Esophagus muscularis mucosa (tissue), 4 donors: ENCODE results near the gene MNAT1. TPM values are rescaled to one million over a fixed set of nuclear protein-coding genes. Genes with fewer than 3 reads are reported as not detected.
"Not testable (repeated sequence)": the region's sequence is repeated elsewhere in the genome, so short reads cannot be mapped to it uniquely, and the experiment has no call there.

Source experiments
- DNase-seq: peaks from one replicate; pipeline ENCODE4 v3.0.0-alpha.2; 2017; ENCODE audit errors: extremely low spot score
- H3K27ac ChIP-seq, 4 donors: fragments of 200-600 bp; sonication (generic); replicated peaks in 1 of 4; 1 replicate in 3 of 4; 2 replicates in 1 of 4; pipeline ENCODE4 v1.5.1; 2016 to 2019; ENCODE audit warnings: mild to moderate bottlenecking in 1 of 4
- H3K27me3 ChIP-seq, 4 donors: fragments of 200-600 bp; sonication (generic); one replicate each; pipeline versions ENCODE4 v1.5.1 to v1.6.0; 2016 to 2019
- H3K36me3 ChIP-seq, 4 donors: fragments of 200-600 bp; sonication (generic); one replicate each; pipeline ENCODE4 v1.5.1; 2016 to 2019
- H3K4me1 ChIP-seq, 4 donors: fragments of 200-600 bp; sonication (generic); one replicate each; pipeline ENCODE4 v1.5.1; 2016 to 2019
- H3K4me3 ChIP-seq, 4 donors: fragments of 200-600 bp; sonication (generic); 1 replicate in 2 of 4; 2 replicates in 2 of 4; pipeline ENCODE4 v1.5.1; 2016 to 2019; ENCODE audit warnings: mild to moderate bottlenecking in 4 of 4, moderate library complexity in 1 of 4
- H3K9me3 ChIP-seq, 4 donors: fragments of 200-600 bp; sonication (generic); 1 replicate in 3 of 4; 2 replicates in 1 of 4; pipeline ENCODE4 v1.5.1; 2016 to 2019
- CTCF ChIP-seq, 3 experiments: fragments of 200-600 bp in 2 of 3; fragments of 450-650 bp in 1 of 3; sonication (generic) in 2 of 3; IDR thresholded peaks; one replicate each; pipeline ENCODE4 v1.5.1; 2017 to 2019; ENCODE audit warnings: antibody characterized with exemption in 3 of 3, mild to moderate bottlenecking in 2 of 3, moderate library complexity in 1 of 3
- EP300 ChIP-seq: sonication (generic); formaldehyde crosslinking; IDR thresholded peaks from one replicate; pipeline ENCODE4 v1.6.1; 2017; ENCODE audit warnings: antibody characterized with exemption
- POLR2A ChIP-seq: fragments of 450-650 bp; IDR thresholded peaks from one replicate; pipeline ENCODE4 v1.6.1; 2017; ENCODE audit warnings: antibody characterized with exemption, moderate library complexity, mild to moderate bottlenecking, low read depth
- POLR2AphosphoS5 ChIP-seq, 2 donors: sonication (generic); formaldehyde crosslinking; IDR thresholded peaks; one replicate each; pipeline ENCODE4 v1.6.1; 2017; ENCODE audit warnings: antibody characterized with exemption in 2 of 2
- WGBS: methylation state at CpG from one replicate; pipeline ENCODE4 v1.1.5; 2018; 5-methylcytosine and 5-hydroxymethylcytosine counted together
- intact Hi-C: fragments of 100-400 bp; cut with DNase I; formaldehyde crosslinking; loops from one replicate; pipeline ENCODE4 v1.15.1; 2023
- total RNA-seq, 4 donors: library from RNA; depleted of rRNA; stranded (reverse); fragments of >200 nt; gene quantifications; one replicate each; pipeline versions ENCODE4 v1.1.0 to v1.2.1, GENCODE V29; 2016

The MNAT1 gene
- total RNA-seq, 4 donors from 2014 or later = 34.9 to 48.2 (median 38.1) TPM

- Histone ChIP-seq H3K4me3 (no peak overlapping the region), H3K36me3 (no peaks in the 10 kb centered on the region), H3K27ac (no peak overlapping the region), H3K27me3 (no peaks in the 10 kb centered on the region), H3K9me3 (no peaks in the 10 kb centered on the region), H3K4me1 (peaks cover 3 to 21% (median 14%) of the 10 kb centered on the region in 4 donors)
- intact Hi-C loops = no loop called here
- no peak for DNase-seq
- TF ChIP-seq EP300 = no peak
- no peak for TF ChIP-seq POLR2A
- TF ChIP-seq POLR2AphosphoS5 (IDR thresholded peaks at IDR 0.05) = no peak
- no peak for TF ChIP-seq CTCF (IDR thresholded peaks at IDR 0.05)
These were observed 40.7 kb downstream of the MNAT1 start for GRCh38 chr14:60775296-60775695.

- intact Hi-C loops = no loop called here
- TF ChIP-seq EP300 (no peak), POLR2A (no peak)
- no peak overlapping the region for H3K27ac ChIP-seq
- H3K36me3 ChIP-seq = no peaks in the 10 kb centered on the region
- no peaks in the 10 kb centered on the region for H3K9me3 ChIP-seq
- no peaks in the 10 kb centered on the region for H3K27me3 ChIP-seq
- peaks cover 3 to 21% (median 17%) of the 10 kb centered on the region in 4 donors for H3K4me1 ChIP-seq
- no peak overlapping the region for H3K4me3 ChIP-seq
- DNase-seq = no peak
These were observed 43.5 kb downstream of the MNAT1 start for GRCh38 chr14:60777856-60778578.

- H3K4me3 ChIP-seq, intact Hi-C loops, H3K27me3 ChIP-seq, H3K9me3 ChIP-seq, H3K36me3 ChIP-seq, DNase-seq, H3K27ac ChIP-seq: not testable (repeated sequence)
- H3K4me1 ChIP-seq = peaks cover 3 to 21% (median 18%) of the 10 kb centered on the region in 4 donors
- WGBS = 94% methylated on average over 18 of the region's 18 CpGs
These were observed 45.4 kb downstream of the MNAT1 start for GRCh38 chr14:60779745-60780514.

- H3K36me3 ChIP-seq, DNase-seq, intact Hi-C loops, H3K27ac ChIP-seq, H3K27me3 ChIP-seq, H3K9me3 ChIP-seq, H3K4me3 ChIP-seq: not testable (repeated sequence)
- peaks cover 3 to 19% (median 13%) of the 10 kb centered on the region in 4 donors for H3K4me1 ChIP-seq
These were observed 46.0 kb downstream of the MNAT1 start for GRCh38 chr14:60780558-60780957.

GRCh38 chr14:60786905-60787304 is 52.3 kb downstream of the MNAT1 start:
- Histone ChIP-seq H3K36me3 (peaks cover 0 to 8% (median 4%) of the 10 kb centered on the region in 4 donors), H3K27ac (no peak overlapping the region), H3K9me3 (no peaks in the 10 kb centered on the region), H3K27me3 (no peaks in the 10 kb centered on the region), H3K4me1 (peaks cover 0 to 32% (median 8%) of the 10 kb centered on the region in 4 donors), H3K4me3 (no peak overlapping the region)
- 92% methylated on average over 3 of the region's 3 CpGs for whole genome bisulfite sequencing
- DNase-seq = no peak
- intact Hi-C loops = no loop called here
- no peak for TF ChIP-seq CTCF (IDR thresholded peaks at IDR 0.05)
- no peak for TF ChIP-seq EP300
- TF ChIP-seq POLR2A = no peak
- no peak for TF ChIP-seq POLR2AphosphoS5 (IDR thresholded peaks at IDR 0.05)

GRCh38 chr14:60789656-60790055 is 55.1 kb downstream of the MNAT1 start:
- Histone ChIP-seq H3K36me3 (peaks cover 0 to 8% (median 4%) of the 10 kb centered on the region in 4 donors), H3K4me3 (no peak overlapping the region), H3K9me3 (no peaks in the 10 kb centered on the region), H3K27ac (no peak overlapping the region), H3K27me3 (no peaks in the 10 kb centered on the region), H3K4me1 (peaks cover 0 to 22% (median 8%) of the 10 kb centered on the region in 4 donors)
- TF ChIP-seq POLR2A (no peak), POLR2AphosphoS5 (IDR thresholded peaks at IDR 0.05) (no peak), CTCF (IDR thresholded peaks at IDR 0.05) (no peak)
- intact Hi-C loops = no loop called here
- 88% methylated on average over 1 of the region's 1 CpG for WGBS
- DNase-seq = no peak
